GM21390 (cell line): ENCODE measurements around the gene TEX55.
A peak's percentile ranks its signal among the peaks of the same experiment; 100 is the strongest.
"Not testable (repeated sequence)": the region's sequence is repeated elsewhere in the genome, so short reads cannot be mapped to it uniquely, and the experiment has no call there.

ENCODE experiments used
- ATAC-seq: cut with Tn5 transposase; IDR thresholded peaks from one replicate; pipeline ENCODE4 v1.9.1; 2021; ENCODE audit not compliant: unreplicated experiment

Gene TEX55

DNA sequence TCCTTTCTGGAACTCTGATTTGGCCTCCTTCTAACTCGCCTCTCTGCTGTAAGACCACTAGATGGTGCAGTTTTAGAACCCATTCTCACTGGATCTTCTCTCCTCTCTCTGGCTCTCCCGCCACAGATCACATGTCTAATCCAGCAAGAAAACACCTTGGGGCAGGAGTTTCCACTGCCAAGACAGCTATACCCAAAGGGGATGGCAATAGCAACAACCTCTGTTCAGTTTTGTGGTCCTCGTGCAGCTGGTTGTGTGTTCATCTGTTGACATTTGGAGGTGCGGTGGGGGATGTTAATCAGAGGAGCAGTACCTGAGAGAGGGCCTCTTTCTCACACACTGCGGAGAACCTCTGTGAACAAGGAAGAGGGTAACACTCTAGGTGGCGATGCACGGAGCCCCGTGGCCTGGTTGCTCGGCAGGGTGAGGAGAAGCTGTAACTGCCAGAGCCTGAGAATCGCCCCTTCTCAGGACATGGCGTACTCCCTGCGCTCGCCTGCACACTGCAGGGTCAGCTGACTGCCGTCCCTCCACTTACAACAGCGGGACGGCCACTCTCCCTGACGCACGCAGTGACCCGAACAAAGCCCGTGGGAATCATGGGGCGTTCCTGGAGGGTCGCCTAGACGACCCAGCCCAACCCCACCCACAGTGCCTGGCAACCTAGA lies at the start of gene TEX55:
Gene TEX55, plus strand, starts transcription at position 666 of the 668 bp plus-strand sequence. CDS start 25 bp downstream, outside the sequence.
- peak; percentile 65 for ATAC-seq

DNA sequence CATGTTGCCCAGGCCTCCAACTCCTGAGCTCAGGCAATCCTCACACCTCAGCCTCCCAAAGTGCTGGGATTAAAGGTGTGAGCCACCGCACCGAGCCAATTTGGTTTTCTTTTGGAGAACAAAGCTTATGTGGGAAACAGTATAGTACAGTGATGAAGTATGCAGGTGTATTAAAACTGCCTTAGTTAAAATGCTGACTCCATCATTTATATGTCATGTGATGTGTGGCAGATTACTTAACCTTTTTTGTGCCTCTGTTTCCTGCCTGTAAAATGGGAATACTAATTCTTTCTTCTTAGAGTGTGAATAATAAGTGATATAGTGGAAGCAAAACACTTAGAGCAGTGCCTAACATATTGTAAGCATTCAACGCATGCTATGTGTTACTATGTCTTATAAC lies 48.0 kb upstream of the TEX55 start:
- no peak for ATAC-seq

DNA sequence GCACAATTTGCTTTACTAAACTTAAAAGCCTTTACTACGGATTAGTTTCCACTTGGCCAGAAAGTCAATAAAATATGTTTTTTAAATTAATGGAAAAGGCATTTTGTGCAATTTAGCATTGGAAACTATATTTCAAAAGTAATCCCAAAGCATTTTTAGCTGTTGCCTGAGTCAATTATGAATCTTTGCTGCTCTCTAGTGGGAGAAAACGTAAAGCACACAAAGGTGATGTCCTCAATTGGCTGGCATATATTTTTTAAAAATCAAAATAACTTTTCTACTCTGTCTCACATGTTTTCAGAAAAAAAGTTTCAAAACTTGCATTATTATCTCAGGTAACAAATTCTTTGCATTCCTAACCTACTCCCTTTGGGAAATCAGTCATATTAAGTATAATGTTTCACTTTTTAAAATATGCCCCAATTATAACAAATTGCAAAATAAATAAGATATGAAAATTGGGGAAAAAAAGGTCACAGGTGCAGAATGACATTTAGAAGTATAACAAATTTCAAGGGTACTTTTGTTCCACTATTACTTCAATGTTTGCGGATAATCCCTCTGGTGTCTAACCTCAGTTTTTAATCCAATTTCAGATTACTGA lies 47.2 kb upstream of the TEX55 start:
- no peak for ATAC-seq

DNA sequence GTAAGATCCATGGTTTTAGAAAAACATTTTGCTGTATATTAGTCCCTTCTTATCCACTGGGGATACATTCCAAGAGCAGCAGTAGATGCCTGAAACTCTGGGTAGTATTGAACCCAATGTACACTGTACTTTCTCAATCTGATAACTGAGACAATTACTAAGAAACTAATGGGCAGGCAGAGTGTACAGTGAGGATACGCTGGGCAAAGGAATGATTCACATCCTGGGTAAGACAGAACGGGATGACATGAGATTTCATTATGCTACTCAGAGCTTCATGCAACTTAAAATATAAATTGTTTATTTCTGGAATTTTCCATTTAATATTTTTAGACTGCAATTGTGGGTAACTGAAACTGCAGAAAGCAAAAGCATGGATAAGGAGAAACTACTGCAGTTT lies 46.2 kb upstream of the TEX55 start:
- no peak for ATAC-seq

DNA sequence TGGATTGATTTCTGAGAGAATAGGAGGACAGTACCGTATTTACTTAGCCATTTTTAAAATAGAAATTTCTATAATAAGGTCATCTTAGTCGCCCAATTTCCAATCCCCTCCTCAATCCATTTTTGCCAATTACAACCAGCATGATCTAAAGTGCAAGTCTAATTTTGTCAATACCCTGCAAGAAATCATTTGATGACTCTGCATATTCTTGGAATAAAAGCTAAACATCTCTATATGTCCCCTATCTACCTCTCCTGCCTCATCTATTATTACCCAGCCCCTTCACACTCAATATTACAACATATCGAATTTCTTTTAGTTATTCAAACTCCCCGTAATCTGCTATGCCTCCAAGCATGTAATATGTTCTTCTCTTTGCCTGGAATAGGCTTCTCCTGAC lies 41.9 kb upstream of the TEX55 start:
- ATAC-seq, result no peak

DNA sequence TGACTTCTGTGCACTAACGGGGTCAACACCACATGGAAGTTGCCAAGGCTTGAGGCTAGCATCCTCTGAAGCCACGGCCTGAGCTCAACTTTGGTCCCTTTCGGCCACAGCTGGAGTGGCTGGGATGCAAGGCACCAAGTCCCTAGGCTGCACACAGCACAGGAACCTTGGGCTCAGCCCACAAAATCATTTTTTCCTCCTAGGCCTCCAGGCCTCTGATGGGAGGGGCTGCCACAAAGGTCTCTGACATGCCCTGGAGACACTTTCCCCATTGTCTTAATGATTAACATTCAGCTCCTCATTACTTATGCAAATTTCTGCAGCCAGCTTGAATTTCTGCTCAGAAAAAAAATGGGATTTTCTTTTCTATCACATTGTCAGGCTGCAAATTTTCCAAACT lies 27.6 kb upstream of the TEX55 start:
- not testable (repeated sequence) for ATAC-seq

DNA sequence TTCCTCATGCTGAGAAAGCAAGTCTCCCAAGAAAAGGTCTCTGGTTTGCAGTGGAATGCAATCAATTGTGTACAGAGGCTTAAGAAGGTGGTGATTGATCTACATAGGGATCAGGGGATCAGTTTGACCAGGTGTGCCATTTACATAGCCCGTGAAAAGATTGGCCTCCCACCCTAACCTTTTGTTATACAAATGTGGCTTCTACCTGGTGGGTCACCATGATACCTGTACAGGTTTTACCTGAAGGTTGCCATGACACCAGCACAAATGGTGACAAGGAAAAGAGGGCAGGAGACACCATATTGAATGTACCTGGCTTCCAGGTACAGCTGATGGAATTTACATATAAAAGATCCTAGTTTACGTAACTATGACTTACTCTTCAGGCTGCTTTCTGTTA lies 25.5 kb upstream of the TEX55 start:
- no peak for ATAC-seq

DNA sequence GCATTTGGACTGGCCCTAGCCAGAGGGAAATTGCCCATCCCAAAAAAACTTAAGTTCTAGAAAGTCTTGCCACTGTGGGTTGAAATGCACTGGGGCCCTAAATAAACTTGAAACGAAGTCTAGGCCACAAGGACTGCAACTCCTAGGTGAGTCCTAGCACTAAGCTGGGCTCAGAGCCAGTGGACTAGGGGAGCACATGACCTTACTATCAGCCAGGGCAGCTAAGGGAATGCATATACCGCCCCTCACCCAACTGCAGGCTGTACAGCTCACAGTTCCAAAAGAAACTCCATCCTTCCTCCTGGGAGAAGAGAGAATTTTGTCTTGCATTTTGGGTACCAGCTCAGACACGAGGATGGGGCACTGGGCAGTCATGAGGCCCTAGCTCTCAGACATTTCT lies 23.6 kb upstream of the TEX55 start:
- no peak for ATAC-seq

DNA sequence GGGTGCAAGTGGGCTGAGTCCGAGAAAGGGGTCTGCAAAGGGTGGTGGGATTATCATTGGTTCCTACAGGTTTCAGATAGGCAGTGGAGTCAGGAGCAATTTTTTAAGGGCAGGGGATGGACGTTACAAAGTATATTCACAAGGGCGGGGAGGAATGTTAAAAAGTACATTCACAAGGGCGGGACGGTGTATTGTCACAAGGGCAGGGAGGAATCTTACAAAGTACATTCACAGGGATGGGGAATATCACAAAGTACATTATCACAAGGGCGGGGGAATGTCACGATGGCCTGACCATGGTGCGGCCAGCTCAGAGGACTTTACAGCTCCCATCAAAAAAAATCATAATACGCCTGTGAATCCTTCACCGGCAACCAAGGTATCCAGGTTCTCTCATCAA lies 20.6 kb upstream of the TEX55 start:
- no peak for ATAC-seq

DNA sequence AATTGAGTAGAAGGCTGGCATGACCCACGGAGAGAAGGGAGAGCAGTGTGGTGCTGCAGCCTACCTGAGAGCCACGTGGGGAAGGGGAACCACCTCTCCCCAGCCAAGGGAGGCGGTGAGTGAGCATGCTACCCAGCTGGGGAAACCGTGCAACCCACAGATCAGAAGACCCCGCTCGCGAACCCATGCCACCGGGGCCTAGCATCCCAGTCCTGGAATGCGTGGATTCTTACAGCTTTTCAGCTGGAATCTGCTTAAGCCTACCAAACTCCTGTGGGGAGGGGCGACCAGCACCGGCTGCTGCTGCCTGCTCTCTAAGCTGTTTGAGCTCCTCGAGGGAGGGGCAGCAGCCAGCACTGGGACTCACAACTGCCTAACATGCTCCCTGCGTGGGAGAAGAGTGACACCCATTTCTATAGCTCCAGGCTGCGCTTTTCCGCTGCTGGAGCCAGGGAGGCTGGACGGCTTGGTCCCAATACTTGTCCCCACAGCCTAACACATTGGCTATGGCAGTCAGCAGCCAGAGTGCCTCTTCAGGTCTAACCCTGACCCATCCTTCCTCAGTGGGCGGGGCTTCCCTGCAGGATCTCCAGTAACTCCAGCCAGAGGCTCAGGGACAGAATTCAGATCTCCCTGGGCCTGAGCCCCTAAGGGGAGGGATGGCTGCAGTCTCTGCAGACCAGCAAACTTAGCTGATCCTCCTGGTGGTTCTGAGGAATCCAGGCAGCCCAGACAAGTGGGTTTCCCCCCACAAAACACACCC lies 20.0 kb upstream of the TEX55 start:
- no peak for ATAC-seq

DNA sequence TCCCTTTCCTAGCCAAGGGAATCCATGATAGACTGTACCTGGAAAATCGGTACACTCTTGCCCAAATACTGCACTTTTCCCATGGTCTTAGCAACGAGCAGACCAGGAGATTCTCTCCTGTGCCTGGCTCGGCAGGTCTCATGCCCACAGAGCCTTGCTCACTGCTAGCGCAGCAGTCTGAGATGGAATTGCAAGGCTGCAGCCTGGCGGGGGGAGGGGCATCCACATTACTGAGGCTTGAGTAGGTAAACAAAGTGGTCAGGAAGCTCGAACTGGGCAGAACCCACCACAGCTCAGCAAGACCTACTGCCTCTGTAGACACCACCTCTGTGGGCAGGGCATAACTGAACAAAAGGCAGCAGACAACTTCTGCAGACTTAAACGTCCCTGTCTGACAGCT lies 15.7 kb upstream of the TEX55 start:
- not testable (repeated sequence) for ATAC-seq

DNA sequence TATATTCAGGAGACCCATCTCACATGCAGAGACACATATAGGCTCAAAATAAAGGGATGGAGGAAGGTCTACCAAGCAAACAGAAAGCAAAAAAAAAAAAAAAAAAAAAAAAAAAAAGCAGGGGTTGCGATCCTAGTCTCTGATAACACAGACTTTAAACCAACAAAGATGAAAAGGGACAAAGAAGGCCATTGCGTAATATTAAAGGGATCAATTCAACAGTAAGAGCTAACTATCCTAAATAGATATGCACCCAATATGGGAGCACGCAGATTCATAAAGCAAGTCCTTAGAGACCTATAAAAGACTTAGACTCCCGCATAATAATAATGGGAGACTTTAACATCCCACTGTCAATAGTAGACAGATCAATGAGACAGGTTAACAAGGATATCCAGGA lies 13.7 kb upstream of the TEX55 start:
- ATAC-seq, result not testable (repeated sequence)

DNA sequence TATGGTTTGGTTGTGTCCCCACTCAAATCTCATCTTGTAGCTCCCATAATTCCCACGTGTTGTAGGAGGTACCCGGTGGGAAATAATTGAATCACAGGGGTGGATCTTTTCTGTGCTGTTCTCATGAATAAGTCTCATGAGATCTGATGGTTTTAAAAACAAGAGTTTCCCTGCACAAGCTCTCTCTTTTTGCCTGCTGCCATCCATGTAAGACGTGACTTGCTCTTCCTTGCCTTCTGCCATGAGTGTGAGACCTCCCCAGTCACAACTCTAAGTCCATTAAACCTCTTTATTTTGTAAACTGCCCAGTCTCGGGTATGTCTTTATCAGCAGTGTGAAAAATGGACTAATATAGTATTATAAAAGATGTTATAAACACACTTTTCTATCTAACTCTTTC lies 6.6 kb upstream of the TEX55 start:
- not testable (repeated sequence) for ATAC-seq

DNA sequence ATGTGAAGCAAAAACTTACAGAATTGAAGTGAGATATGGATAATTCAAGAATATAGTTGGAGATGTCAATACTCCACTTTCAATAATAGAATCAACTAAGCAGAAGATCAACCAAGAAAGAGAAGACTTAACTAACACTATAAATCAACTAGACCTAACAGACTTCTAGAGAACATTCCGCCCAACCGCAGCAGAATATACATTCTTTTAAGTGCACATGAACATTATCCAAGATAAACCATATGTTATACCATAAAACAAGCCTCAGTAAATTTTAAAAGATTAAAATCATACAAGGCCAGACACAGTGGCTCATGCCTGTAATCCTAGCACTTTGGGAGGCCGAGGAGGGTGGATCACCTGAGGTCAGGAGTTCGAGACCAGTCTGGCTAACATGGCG lies 5.5 kb upstream of the TEX55 start:
- ATAC-seq, result no peak

DNA sequence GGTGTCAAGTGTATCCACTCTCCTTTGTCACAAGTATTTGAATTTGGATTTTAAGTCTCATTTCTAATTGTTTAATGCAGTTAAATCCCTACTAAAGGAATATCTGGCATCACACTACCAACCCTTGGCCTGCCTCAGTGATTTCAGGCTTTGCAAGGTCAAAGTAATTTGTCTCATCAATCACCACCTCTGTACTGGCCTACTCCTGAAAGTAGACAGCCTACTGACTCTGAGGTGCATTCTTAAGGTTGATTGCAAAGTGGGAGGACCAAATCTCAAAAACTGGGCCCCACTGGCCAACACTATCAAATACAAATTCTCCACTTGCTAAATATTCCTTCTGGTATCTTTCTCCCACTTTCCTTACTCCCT lies 851 bp upstream of the TEX55 start:
- peak; percentile 29 for ATAC-seq

DNA sequence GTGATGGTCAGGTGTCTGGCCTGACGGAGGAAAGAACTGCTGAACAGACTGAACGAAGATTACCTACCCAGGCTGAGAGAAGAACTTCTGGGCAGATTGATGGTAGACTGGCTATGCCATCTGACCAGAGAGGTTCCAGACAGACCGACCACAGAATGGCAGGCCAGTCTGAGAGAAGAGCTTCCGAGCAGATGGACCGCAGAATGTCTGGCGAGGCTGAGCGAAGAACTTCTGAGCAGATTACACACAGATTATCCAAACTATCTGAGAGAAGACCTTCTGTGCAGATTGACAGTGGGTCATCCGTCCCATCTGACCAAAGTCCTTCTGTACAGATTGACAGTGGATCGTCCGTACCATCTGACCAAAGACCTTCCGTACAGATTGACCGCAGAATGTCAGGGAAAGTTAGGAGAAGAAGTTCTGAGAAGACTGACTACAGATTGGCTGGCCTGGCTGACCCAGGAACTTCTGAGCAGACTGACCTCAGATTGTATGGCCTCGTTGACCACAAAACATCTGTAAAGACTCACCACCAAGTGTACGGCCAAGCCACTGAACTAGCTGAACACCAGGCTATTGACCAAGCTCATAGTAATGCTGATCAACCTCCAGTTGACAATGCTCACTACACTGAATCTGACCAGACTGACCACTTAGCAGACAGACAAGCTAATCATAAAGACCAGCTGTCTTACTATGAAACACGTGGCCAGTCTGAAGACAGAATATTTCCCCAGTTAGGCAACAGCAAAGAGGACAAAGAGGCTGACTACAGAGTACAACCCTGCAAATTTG lies 812 bp downstream of the TEX55 start:
- ATAC-seq, result no peak

DNA sequence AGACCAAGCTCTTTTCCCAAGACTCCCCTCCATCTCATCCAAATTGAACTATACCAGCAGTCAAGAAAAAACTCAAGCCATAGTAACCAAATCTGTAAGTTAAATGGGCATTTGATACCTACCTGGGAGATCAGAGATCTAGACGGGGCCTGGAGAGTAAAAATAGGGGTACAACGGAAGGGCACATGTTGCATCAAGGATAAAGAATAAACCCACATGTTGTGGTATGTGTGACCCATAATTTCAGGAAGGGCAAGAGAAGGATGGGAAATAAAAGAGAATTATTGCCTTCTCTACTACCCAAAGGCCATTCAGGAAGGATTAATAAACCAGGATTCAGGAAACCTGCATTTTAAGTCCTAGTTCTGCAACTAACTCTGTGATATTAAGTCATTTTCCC lies 1.5 kb downstream of the TEX55 start:
- ATAC-seq, result no peak

DNA sequence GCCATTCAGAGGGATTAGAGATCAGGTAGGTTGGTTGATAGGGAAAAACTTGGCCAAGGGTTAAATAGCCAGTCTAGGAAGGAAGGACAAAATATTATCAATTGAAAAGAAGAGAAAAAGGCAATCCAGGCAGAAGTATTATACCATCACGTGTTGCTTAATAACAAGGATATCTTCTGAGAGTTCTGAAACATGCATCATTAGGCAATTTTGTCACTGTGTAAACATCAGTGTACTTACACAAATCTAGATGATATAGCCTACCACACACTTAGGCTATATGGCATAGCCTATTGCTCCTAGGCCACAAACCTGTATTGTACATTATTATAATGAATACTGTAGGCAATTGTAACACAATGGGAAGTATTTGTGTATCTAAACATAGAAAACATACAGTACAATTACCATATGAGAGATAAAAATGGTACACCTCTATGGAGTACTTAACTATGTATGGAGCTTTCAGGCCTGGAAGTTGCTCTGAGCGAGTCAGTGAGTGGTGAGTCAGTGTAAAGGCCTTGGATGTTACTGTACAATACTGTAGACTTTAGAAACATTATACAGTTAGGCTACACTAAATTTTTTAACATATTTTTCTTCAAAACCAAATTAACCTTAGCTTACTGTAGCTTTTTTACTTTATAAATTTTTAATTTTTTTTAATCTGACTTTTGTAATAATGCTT lies 2.7 kb downstream of the TEX55 start:
- ATAC-seq, result no peak

DNA sequence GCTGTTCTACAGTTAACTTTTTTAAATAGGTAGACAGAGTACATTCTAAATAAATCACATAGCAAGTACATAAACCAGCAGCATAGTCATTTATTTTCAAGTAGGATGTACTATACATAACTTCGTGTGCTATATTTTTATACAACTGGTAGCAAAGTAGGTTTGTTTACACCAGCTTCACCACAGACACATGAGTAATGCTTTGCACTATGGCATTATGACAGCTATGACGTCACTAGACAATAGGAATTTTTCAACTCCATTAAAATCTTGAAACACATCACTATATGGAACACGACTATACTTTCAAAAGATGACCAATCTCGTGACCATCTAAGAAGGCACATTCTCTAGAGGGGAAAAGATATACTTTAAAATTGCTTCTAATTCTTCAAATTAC lies 3.5 kb downstream of the TEX55 start:
- no peak for ATAC-seq

DNA sequence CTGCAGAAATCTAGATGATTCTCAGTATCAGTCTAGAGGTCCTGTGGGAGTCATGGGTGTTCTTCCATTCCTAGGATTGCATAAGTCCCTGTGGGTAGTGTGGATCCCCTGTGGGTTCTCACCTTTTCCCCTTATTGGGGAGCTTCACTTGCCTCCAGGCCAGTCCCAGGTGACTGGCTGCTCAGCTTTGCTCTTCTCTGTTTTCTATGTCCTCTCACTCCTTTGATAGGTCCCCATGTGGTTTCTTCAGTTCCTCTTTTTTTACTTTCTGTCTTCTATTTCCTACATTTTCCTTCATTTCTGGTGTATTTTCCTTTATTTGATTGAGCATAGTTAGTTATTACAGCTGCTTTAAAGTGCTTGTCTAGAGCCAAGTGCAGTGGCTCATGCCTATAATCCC lies 10.9 kb downstream of the TEX55 start:
- ATAC-seq, result no peak

DNA sequence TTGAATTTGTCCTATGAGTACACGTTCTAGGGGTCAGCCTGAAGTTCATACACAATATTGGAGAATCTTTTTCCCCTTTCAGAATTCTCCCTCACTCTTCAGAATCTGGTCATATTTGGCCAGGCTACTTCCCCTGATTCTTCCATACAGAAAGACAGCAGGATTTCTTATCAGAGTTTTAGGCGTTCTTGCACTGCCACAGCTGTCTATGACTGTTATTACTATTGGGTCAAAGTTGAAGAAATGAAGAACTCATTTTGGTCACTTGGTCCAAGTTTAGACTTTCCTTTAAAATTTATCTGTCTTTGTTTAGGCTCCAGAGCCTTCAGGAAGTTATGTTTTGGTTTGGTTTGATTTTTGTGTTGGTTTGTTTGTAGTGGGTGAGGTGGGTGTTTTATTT lies 12.0 kb downstream of the TEX55 start:
- ATAC-seq, result no peak
